ENCODE results near the gene PHACTR3. TPM values are rescaled to one million over a fixed set of nuclear protein-coding genes. Genes with fewer than 3 reads are reported as not detected.

Gene PHACTR3
- total RNA-seq, 1 experiment from 2014 or later, result not detected

- H4K20me1 ChIP-seq (ENCODE audit: control insufficient read depth, insufficient read depth, insufficient read length), result no peaks in the 10 kb centered on the region
- Mint-ChIP-seq H3K27ac (no peak overlapping the region), H3K9me3 (peaks cover 0 to 16% of the 10 kb centered on the region in 2 experiments; a peak in 2 of 5 replicates), H3K4me1 (peaks cover 12 to 16% of the 10 kb centered on the region in 2 experiments), H3K27me3 (ENCODE audit: low read depth) (peaks cover 16% of the 10 kb centered on the region), H3K36me3 (ENCODE audit: insufficient read depth in 1 of 3, low read depth in 3 of 3) (no peaks in the 10 kb centered on the region), H3K4me3 (no peak overlapping the region; a peak in 1 of 5 replicates)
- no peak overlapping the region for H3K56ac ChIP-seq (ENCODE audit: insufficient read length, low read depth, low read length)
- no peak overlapping the region for H3K9ac ChIP-seq (ENCODE audit: extremely low read depth, insufficient read length, low read length)
- H3K4ac ChIP-seq (ENCODE audit: low read depth, low read length), result no peak overlapping the region
- no peak overlapping the region for H2BK5ac ChIP-seq (ENCODE audit: insufficient read length, low read length)
- H3K14ac ChIP-seq (ENCODE audit: insufficient read depth, low read length), result no peak overlapping the region; the same call in 1 of the 2 replicates
- H4K91ac ChIP-seq (ENCODE audit: insufficient read length, low read depth, low read length), result no peak overlapping the region
- H3K27ac ChIP-seq (ENCODE audit: insufficient read length, low read depth, low read length), result no peak overlapping the region
- H3K23ac ChIP-seq (ENCODE audit: insufficient read length, low read depth, low read length), result no peak overlapping the region
- DNase-seq, result peak; percentile 33
- no peaks in the 10 kb centered on the region for H3K9me3 ChIP-seq (ENCODE audit: control insufficient read depth, low read depth, low read length)
- H3K4me2 ChIP-seq (ENCODE audit: insufficient read depth, insufficient read length, low read length), result no peak overlapping the region
- no peaks in the 10 kb centered on the region for H3K79me2 ChIP-seq (ENCODE audit: insufficient read depth, low read length)
- no peak overlapping the region for H2BK15ac ChIP-seq (ENCODE audit: low read depth, low read length)
- TF ChIP-seq CTCF (conservative IDR thresholded peaks at IDR 0.05), result no peak
- no peak overlapping the region for H3T11ph ChIP-seq (ENCODE audit: low read length)
- no peak overlapping the region for H2AK5ac ChIP-seq (ENCODE audit: insufficient read length, low read length)
- no peak overlapping the region for H2BK120ac ChIP-seq (ENCODE audit: low read depth, low read length, poor library complexity, severe bottlenecking)
- H4K5ac ChIP-seq (ENCODE audit: insufficient read length, low read depth, low read length), result no peak overlapping the region
- H3K18ac ChIP-seq (ENCODE audit: insufficient read length, low read depth, low read length), result no peak overlapping the region
- H2BK12ac ChIP-seq (ENCODE audit: insufficient read length, low read depth, low read length), result no peak overlapping the region
- no CpG with 5 or more reads among the region's 23 CpGs for WGBS (ENCODE audit: extremely low coverage, insufficient read length, low lambda C conversion rate)
- H4K8ac ChIP-seq (replicated peaks; ENCODE audit: insufficient read length, low read depth, low read length), result no peak overlapping the region
- H3K4me1 ChIP-seq (ENCODE audit: insufficient read depth, low read length), result no peaks in the 10 kb centered on the region
- H3K79me1 ChIP-seq (ENCODE audit: insufficient read depth, low read depth, low read length, poor library complexity, severe bottlenecking), result no peaks in the 10 kb centered on the region
- no peak overlapping the region for H2AFZ ChIP-seq (ENCODE audit: low read length)
- H2BK20ac ChIP-seq (ENCODE audit: low read depth, low read length, poor library complexity, severe bottlenecking), result no peak overlapping the region
- H3K27me3 ChIP-seq (ENCODE audit: insufficient read depth, low read length), result no peaks in the 10 kb centered on the region
- H3K23me2 ChIP-seq (ENCODE audit: insufficient read length, low read depth, low read length, poor library complexity, severe bottlenecking), result peaks cover 3% of the 10 kb centered on the region
Observed at GRCh38 chr20:59831024-59831915, 226.9 kb downstream of the PHACTR3 start.

Measured in H9 (cell line).